ENCODE data around the gene GDPGP1.
"Not testable (repeated sequence)": the region's sequence is repeated elsewhere in the genome, so short reads cannot be mapped to it uniquely, and the experiment has no call there.

Gene GDPGP1

DNA sequence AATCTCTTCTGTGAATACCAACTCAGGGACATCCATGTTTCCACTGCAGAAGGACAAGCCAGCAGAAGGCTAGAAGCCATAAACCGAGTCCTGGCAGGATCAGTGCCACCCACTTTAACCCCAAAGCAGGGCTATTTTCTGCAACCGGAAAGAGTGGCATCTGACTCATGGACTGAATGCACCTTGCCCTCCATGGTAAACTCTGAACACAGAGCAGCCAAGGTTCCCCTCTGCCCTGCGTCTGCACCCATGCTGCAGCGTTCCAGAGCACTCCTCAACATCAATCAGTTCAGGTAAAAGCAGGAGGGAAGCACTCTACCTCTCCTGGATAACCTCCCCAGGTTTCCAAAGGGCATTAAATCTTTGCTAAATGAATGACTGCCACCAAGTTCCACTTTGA is 30.7 kb downstream of the GDPGP1 start:
- DNase-seq = no peak

DNA sequence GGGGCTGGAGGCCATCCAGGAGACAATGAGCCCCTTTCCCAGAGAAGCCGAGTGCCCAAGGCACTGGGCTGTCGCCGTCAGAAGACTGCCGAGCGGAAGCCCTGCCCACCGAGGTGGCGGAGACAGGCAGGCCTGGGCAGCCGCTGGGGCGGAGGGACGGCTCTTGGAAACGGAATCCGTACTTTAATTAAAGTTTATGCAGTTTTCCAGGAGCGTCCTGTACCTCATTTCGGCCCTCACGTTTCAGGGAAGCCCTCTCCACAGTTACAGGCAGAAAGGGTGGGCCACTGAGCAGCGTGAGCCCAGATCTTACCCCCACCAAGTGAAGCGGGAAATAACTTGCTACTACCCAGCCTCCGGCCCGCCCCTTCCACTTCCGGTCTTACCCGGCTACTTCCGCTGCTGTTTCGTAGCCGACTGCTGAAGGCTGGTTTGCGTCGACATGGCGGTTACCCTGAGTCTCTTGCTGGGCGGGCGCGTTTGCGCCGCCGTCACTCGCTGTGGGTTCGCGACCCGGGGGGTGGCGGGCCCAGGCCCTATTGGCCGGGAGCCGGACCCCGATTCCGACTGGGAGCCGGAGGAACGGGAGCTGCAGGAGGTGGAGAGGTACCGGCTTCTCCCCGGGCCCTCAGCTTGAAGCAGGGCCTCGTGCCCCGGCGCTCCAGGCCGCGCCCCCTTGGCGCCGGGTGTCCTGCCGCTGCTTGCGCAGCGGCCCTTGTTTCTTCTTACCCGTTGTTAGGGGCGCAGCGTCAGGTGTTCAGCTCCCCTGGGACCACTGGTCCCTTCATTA is 31.5 kb downstream of the GDPGP1 start, which contains the start of gene NGRN:
Gene NGRN, plus strand, starts transcription at position 402 of the 790 bp plus-strand sequence. Its CDS starts 41 bp downstream, at position 443.
- peak; percentile 93 to 96 for DNase-seq

DNA sequence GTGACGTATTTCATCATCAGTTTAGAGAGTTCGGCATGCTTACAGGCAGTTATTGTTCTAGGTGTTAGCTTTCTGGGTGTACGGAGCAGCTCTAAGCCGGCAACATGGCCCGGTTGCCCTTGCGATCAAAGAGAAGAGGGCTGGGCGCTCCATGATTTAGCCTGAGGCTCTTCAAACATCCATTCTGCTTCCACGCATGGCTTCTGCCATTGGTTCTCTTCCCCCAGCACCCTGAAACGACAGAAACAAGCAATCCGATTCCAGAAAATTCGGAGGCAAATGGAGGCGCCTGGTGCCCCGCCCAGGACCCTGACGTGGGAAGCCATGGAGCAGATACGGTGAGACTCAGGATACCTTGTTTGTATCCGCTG is 32.0 kb downstream of the GDPGP1 start:
- peak in 1 of 2 experiments; percentile 47 for DNase-seq

DNA sequence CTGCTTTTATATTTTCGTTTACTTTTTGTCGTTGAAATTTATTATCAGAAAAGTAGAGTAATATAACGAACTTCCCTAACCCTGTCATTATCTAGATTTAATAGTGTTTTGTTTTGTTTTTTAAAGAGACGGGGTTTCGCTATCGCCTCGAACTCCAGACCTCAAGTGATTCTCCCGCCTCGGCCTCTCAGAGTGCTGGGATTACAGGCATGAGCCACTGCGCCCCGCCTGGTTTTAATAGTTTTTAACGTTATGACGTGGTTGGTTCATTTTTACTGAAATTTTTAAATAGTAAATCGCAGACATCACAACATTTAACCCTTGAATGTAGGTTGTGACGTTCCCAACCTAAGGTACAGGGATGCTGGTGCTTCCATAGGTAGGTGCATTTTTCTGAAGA is 32.5 kb downstream of the GDPGP1 start:
- peak in 1 of 2 experiments; percentile 29 for DNase-seq

DNA sequence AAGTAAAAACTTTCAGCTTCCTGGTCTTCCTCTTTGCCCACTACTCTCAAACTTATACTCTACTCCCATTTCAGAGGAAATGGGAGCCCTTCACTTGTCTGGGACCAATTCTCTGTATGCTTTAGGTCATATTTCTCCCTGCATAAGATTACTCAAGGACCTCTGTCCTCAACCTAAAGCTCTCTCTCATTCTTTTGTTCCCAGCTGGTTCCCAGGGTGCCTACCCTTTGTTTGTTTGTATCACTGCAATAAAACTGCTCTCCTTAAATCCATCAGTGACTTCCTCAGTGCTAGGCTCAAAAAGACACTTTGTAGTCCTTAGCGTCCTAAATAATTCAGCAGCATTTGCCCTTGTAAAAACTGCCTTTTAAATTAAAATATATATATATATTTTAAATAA is 34.4 kb downstream of the GDPGP1 start:
- no peak for DNase-seq

DNA sequence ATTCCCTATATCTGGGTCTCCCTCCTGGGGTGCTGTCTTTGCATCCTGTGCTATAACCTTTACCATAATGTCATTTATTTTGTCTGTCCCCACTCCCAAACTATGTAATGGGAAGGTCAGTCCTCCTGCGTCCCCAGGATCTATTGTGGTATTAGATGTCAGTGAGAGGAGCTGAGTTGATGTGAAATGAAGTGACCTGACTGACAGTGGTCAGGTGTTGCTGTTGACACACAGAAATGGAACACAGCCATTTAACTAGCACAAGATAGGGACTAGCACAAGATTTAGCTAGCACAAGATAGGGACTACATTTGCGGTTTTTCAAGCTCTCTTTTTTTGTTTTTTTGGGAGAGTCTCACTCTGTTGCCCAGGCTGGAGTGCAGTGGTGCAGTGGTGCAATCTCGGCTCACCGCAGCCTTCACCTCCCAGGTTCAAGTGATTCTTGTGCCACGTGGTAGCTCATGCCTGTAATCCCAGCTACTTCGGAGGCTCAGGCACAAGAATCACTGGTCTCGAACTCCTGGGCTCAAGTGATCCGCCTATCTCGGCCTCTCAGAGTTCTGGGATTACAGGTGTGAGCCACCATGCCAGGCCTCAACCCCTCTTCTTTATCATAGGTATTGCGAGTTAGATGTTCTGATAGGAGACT is 36.6 kb downstream of the GDPGP1 start:
- DNase-seq = no peak

DNA sequence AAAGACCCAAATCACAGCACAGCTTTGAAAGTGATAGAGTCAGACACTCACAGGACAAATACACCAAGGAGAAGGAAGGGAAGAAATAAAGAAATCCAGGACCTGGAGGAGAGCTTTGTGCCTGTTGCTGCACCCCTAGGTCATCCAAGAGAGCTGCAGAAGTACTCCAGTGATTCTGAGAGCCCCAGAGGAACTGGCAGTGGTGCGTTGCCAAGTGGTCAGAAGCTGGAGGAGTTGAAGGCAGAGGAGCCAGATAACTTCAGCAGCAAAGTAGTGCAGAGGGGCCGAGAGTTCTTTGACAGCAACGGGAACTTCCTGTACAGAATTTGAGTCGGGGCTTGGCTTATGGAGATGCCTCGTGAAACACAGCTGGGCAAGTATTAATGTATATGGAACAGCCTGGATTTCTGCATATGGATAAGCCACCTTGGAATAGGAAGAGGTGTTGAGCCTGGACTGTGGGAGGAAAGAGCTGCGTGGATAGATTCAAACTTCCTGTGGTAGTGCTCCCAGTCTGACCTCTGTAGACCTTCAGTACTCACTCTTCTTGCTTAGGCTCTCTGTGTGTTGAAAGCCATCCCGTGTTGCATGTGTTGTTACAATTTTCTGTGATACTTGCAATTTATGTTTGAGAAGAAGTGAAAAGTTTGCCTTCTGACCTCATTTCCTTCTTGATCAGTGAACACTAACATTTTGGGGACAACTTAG is 37.6 kb downstream of the GDPGP1 start:
- DNase-seq = no peak

DNA sequence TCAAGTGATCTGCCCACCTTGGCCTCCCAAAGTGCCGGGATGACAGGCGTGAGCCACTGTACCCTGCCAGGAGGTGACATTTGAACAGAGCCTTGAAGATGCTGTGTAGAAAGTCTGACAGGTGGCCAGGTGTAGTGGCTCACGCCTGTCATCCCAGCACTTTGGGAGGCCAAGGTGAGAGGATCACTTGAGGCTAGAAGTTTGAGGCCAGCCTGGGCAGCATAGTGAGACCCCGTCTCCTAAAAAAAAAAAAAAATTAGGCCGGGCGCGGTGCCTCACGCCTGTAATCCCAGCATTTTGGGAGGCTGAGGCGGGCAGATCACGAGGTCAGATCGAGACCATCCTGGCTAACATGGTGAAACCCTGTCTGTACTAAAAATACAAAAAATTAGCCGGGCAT is 44.5 kb downstream of the GDPGP1 start:
- not testable (repeated sequence) for DNase-seq

DNA sequence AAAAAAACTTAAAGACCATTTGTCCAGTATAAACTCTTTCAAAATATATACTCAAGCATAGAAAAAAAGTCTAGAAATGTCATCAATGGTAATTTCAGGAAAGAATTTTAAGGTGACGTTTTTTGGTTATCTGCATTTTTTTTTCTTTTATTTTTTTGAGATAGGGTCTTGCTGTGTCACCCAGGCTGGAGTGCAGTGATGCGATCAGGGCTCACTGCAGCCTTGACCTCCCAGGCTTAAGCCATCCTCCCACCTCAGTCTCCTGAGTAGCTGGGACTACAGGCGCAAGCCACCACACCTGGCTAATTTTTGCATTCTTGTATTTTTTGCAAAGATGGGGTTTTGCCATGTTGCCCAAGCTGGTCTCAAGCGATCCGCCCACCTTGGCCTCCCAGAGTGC is 46.7 kb downstream of the GDPGP1 start:
- DNase-seq = not testable (repeated sequence)

DNA sequence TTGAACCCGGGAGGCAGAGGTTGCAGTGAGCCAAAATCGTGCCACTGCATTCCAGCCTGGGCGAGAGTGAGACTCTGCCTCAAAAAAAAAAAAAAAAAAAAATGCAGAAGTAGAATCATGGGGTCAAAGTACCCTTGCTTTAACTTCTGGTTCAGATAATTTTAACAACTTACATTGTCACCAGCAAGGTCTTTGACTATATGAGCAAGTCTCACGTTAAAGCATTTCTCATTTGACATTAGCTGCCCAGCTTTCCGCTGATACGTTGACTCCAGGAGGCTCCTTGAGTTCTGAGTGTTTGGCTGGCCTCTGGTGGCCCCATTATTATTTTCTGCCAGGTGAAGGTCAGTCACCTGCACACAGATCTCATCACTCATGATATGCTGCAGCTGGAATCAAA is 47.6 kb downstream of the GDPGP1 start:
- not testable (repeated sequence) for DNase-seq

DNA sequence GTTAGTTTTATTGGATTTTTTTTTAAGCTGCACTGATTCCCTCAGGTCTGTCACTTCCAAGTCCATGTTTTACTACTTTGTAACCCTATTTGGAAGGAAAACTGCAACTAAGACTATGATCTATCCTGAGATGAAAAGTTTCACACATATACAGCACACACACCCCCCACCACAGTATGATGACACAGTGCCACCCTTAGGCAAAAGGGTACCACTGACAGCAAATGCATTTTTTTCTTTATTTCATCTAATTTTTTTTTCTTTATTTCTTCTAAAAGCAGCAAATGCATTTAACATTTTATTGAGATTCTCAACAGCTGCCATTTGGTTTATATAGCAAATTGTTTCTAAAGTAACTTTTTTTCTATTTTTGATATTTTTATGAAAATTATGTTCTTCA is 52.7 kb downstream of the GDPGP1 start:
- DNase-seq = peak; percentile 54 to 70

DNA sequence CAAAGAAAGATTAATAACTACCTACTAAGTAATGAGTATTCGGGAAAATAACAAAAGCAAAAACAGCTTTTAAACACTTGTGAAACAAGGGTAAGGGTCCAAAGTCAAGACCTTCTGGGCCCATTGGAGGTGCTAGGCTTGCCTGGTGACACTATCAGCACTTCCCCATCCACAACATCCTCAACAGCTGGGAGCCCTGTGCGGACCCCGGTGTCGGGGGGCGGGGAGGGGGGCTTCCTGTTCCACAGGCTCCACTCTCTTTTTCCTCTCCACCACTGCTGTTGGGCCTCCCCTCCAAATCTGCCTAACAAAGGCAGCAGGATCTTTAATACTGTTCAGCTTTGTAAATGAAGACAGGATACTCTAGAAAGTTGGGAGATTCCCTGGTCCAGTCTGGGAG is 53.1 kb downstream of the GDPGP1 start:
- DNase-seq = peak in 1 of 2 experiments; percentile 10

DNA sequence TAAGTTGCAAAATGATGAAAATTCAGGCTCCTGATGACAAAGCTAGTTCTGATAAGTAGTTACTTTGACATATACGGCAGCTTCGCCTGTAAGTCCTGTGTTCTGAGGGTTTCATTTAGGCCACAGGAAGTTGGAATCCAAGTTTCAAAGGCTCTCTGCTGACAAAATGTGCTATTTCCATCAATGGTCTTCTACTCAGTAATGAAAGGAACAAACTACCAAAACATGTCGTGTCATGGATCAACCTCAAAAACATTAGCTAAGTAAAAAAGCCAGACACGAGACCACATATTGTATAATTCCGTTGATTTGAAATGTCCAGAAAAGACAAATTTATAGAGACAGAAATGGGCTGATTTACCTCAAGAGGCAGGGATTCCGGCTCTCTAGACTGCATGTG is 53.9 kb downstream of the GDPGP1 start:
- no peak for DNase-seq

DNA sequence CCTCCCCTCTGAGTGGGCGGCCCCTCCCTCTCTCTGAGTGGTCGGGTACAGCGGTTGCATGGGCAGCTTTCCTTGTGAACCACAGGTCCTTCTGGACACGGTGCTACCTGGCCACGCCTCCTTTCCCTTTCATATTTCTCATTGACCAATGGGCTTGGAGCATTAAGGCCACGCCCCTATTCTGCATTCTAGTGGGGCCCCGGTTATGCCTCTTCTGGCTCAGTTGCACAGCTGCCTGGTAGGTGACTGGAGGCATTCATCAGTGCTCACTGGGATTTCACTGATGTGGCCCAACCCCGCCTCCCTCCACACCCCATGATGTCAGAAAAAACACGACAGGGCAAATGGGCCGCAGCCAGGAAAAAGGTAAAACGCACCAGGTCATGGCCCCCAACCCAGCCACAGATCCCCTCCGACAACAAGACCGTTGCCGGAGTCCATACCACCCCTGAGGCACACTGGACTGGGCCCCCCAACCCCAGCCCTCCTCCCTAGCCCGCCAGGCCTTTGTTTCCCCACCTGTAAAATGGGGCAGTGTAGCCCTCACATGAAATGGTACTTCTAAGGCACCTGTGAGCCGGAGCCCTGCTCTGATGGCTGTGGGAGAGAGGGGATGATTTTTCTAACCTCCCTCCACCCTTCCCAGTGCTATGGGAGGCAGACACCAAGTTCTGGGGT is 57.8 kb downstream of the GDPGP1 start:
- no peak for DNase-seq

DNA sequence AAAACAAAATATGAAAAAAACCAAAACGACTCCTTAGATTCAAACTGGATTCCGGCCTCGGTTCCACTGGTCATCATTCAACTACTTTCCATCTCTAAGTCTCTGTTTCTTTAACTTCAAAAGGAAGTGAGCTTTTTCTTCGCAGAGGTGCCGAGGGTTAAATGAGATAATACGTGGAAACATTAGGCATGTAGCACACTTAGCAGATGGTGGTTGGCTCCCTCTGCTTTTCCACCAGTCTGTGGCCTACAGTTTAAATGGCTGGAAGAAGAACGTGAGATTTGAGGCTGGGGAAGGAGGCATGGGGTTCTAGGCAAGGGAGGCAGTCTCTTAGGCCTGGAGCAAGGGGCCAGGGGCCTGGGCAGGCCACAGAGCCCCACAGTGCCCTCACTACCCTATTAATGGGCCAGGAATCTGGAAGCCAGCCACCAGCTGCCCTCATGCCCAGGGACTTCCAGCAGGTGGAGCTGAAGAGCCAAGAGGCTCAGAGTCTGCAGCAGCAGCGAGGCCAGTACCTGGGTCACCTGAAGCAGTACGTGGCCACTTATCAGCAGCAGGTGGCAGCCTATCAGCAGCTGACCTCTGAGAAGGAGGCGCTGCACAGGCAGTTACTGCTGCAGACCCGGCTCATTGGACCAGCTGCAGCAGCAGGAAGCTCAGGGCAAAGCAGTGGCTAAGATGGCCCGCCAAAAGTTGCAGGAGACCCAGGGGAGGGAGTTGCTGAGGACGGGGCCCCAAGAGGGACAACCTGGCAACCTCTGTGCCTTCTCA is 59.2 kb downstream of the GDPGP1 start:
- peak; percentile 34 to 36 for DNase-seq

DNA sequence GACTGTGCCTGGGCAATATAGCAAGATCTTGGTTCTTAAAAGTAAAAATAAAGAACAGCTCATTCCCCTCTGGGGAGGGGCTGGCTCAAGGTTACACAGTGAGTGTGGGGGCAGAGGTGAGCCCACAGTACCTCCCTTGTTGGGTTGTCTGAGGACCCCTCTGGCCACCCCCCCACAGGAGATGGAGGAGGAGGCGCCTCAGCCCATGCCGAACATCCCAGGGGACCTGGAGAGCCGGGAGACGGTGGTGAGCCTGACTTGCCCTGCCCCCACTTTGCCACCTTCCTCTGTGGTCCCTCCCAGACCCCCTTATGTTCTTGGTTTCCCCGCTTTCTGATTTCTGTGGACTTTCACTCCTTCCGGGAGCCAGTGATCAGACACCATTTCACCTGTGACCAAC is 60.1 kb downstream of the GDPGP1 start:
- no peak for DNase-seq

DNA sequence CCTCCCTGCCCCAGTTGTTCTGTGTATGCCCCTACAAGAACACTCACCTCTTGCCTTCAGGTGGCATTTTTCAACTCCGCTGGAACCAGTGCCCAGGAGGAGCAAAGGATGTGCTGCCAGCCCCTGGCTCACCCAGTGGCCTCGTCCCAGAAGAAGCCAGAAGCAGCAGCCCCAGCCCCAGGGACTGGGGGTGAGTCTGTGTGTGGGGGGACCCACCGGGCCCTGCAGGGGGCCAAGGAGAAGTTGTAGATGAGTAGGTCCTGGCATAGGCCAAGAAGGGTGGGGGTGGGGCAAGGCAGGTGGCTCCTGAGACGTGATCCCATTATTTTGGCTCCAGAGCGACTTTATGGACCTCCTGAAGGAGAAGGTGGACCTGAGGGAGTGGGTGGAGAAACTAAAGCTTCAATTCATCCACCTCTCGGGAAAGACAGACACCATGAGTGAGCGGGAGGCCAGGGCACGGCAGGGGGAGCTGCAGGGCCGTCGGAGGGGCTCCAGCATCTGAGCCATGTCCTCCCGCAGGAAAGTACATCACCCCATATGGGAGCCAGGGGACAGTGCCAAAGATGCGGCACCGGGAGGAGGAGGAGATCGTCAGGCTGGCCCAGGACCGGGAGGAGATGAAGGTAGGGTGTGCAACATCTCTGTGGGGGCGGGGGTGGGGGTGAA is 60.7 kb downstream of the GDPGP1 start:
- DNase-seq = no peak

DNA sequence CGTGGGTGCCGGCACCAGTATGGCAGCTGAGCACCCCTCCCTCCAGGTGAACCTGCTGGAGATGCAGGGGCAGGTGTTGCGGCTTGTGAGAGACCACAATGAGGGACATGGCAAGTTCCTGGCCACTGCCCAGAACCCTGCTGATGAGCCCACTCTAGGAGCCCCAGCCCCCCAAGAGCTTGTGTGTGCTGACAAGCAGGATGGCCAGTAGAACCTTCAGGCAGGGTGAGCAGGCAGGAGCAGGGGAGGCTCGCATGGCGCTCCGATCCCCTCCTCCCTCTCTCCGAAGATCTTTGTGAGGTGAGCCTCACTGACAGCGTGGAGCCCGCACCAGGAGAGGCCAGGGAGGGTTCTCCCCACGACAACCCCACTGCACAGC is 61.2 kb downstream of the GDPGP1 start:
- DNase-seq = no peak

All from Kasumi-1 (cell line).